ENCODE measurements around the gene CXorf65. TPM values are rescaled to one million over a fixed set of nuclear protein-coding genes. Genes with fewer than 3 reads are reported as not detected.

The CXorf65 gene
- total and polyA plus RNA-seq, 3 donors from 2014 or later: 2.8 to 22.9 (median 13.2) TPM

Small RNA genes within 50 kb of the gene (small RNA-seq; reads per million reads assigned to genes)
- gene CXorf65: 0 to 0.46 reads per million in 2 donors

Other genes starting within 250 kb of the CXorf65 start
- 10 to 100 TPM in 1 of 2 donors, 1 to 10 TPM in 1; 7.1 to 17.0 TPM for gene TEX11, start 198.0 kb downstream of the CXorf65 start, total RNA-seq
- gene TEX11, start 198.0 kb downstream of the CXorf65 start, polyA plus RNA-seq (ENCODE audit: insufficient read depth, low read depth, low replicate concordance): 12.6 TPM
- gene SLC7A3, start 175.6 kb downstream of the CXorf65 start, total RNA-seq: under 1 TPM; 0.74 to 0.79 TPM
- 1.4 TPM for gene SLC7A3, start 175.6 kb downstream of the CXorf65 start, polyA plus RNA-seq (ENCODE audit: insufficient read depth, low read depth, low replicate concordance)
- gene SNX12, start 38.4 kb downstream of the CXorf65 start, total RNA-seq: 10 to 100 TPM; 35.4 to 53.1 TPM
- gene SNX12, start 38.4 kb downstream of the CXorf65 start, polyA plus RNA-seq (ENCODE audit: insufficient read depth, low read depth, low replicate concordance): 39.4 TPM
- 10 to 100 TPM; 58.0 to 71.8 TPM for gene FOXO4, start 10.9 kb downstream of the CXorf65 start, total RNA-seq
- 39.5 TPM for gene FOXO4, start 10.9 kb downstream of the CXorf65 start, polyA plus RNA-seq (ENCODE audit: insufficient read depth, low read depth, low replicate concordance)
- 1 to 10 TPM; 1.7 to 7.7 TPM for gene IL2RG, start 4.8 kb upstream of the CXorf65 start, total RNA-seq
- 6.8 TPM for gene IL2RG, start 4.8 kb upstream of the CXorf65 start, polyA plus RNA-seq (ENCODE audit: insufficient read depth, low read depth, low replicate concordance)
- 100 to 1,000 TPM; 102 to 110 TPM for gene MED12, start 11.9 kb upstream of the CXorf65 start, total RNA-seq
- 35.0 TPM for gene MED12, start 11.9 kb upstream of the CXorf65 start, polyA plus RNA-seq (ENCODE audit: insufficient read depth, low read depth, low replicate concordance)
- 1 to 10 TPM; 7.6 to 8.9 TPM for gene NLGN3, start 38.1 kb upstream of the CXorf65 start, total RNA-seq
- 8.2 TPM for gene NLGN3, start 38.1 kb upstream of the CXorf65 start, polyA plus RNA-seq (ENCODE audit: insufficient read depth, low read depth, low replicate concordance)
- gene GJB1, start 116.5 kb upstream of the CXorf65 start, total RNA-seq: 10 to 100 TPM; 22.8 to 78.5 TPM
- gene GJB1, start 116.5 kb upstream of the CXorf65 start, polyA plus RNA-seq (ENCODE audit: insufficient read depth, low read depth, low replicate concordance): 26.2 TPM
- 10 to 100 TPM; 67.6 to 97.1 TPM for gene ZMYM3, start 147.4 kb upstream of the CXorf65 start, total RNA-seq
- 36.8 TPM for gene ZMYM3, start 147.4 kb upstream of the CXorf65 start, polyA plus RNA-seq (ENCODE audit: insufficient read depth, low read depth, low replicate concordance)
- 100 to 1,000 TPM; 203 to 262 TPM for gene NONO, start 176.9 kb upstream of the CXorf65 start, total RNA-seq
- gene NONO, start 176.9 kb upstream of the CXorf65 start, polyA plus RNA-seq (ENCODE audit: insufficient read depth, low read depth, low replicate concordance): 174 TPM
- gene ITGB1BP2, start 195.0 kb upstream of the CXorf65 start, total RNA-seq: 10 to 100 TPM in 1 of 2 donors, 1 to 10 TPM in 1; 6.1 to 12.4 TPM
- gene ITGB1BP2, start 195.0 kb upstream of the CXorf65 start, polyA plus RNA-seq (ENCODE audit: insufficient read depth, low read depth, low replicate concordance): 2.0 TPM